Kasumi-1 (cell line): ENCODE results near the gene EML5.
"Not testable (repeated sequence)": the region's sequence is repeated elsewhere in the genome, so short reads cannot be mapped to it uniquely, and the experiment has no call there.

ENCODE experiments used
- DNase-seq, 2 experiments: peaks; one replicate each; lab custom pipeline; 2025; lab: John Stamatoyannopoulos, UW

Gene EML5

DNA sequence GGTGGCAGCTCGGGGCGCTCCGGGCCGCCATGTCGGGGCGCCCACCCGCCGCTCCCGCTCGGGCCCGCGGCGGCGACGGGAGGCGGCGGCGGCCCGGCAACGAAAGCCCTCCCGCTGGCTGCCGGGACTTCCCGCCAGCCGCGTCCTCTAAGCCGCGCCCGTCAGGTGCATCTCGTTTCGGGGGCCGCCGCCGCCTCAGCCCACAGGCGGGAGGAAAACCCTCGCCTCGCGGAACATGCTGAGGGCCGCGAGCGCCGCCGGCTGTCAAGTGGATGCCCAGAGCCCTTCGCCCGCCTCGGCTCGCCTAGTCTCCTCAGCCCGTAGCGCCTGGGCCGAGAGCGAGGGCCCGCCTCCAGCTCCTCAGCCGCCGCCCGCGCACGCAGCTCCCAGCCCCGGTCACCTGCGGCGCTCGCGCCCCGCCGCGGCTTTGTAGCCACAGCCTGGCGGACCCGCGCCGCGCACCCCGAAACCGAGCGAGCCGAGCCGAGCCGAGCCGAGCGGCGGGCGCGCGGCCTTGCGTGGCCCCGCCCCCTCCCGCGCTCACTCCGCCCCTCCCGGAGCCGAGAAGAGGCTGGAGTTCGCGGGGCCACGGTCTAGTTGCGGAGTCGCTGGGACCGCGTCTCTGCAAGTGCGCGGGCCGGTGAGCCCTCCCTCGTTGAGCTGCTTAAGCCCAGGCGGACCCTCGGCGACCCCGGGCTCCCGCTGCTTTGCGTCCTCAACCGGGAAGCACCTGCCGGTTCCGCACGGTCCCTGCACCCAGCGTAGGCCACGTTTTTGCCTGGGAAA, at the start of gene EML5:
Gene EML5 (minus strand): TSS at position 481 of the 786 bp plus-strand sequence. CDS start 450 bp downstream, at position 31.
- DNase-seq = peak; percentile 66 to 77

GRCh38 chr14:88842414-88842813, 49.7 kb upstream of the EML5 start:
- no peak for DNase-seq

DNA sequence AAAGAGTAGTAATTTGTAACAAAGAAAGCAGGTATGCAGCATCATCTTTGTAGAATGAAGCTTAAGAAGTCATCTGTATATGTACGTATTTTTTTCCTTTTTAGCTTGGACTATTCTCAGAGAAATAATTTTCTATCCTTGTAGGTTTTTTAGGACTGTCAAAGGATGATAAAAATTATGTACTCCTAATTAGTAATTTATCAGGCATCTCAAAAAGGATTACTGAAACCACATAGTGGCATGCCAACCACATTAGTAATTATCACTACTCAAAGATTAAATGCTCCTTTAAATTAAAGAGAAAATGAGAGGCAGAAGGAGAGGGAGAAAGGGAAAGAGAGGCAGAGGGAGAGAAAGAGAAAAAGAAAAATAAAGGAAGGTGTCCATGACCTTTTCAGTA, 49.0 kb upstream of the EML5 start:
- DNase-seq = no peak

GRCh38 chr14:88840926-88841325, 48.2 kb upstream of the EML5 start:
- DNase-seq = no peak

DNA sequence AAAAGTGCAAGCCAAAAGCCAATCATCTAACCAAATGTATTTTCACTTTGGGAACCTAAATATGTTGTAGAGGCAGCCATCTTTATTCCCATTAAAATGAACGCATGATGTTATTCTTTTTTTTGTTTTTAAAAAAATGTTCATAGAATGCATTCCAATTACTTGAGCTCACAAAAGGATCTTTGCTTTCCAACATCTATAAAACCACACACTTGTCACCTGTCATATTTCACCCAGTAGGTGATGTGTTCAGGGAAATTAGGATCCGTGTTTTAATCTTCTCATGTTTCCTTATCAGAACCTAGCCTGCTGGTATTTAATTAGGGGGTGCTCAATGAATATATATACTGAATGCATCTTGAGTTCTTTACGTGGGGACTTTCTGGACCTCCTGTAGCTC, 45.3 kb upstream of the EML5 start:
- DNase-seq = no peak

- DNase-seq = no peak
Measured at GRCh38 chr14:88837495-88837894, 44.7 kb upstream of the EML5 start.

DNA sequence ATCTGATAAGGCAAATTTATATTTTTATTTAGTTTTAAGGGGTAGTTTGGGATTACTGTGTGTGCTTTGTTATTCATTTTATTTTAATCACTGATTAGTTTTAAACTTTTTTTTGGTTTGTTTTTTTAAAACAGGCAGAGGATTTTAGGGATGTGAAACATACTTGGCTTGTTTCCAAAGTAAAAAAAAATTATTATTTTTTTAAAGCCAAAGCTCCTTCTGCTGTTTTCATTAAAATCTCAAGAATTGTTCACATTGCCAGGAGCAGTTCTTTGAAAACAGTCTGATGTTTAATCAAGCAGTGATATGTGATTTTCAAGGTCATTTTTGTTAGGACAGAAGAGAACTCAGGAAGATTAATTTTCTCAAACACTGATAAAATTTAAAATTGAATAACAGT, 42.9 kb upstream of the EML5 start:
- no peak for DNase-seq

DNA sequence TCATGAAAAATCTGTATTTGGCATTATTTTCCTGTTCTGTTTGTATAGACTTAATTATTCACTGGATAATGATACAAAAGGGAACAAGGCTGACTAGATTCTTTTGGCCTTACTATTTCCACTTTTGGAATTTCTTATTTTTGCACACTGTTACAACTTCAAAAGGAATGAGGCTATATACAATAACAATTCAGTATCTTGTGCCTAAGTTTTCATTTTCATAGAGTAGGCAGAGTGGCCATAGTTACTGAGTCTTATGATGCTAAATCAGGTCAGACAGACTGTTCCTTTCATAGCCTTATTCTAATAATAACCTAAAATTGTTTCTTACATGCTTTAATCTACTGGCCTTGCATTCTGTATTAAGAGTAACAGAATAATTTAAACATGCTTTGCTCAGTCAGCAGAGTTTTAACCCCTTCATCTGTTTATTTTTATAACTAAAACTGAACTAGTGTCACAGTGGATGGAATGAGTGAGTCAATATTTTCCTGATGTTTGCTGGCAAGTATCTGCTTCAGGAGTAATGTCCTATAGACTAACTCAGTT, 42.2 kb upstream of the EML5 start:
- no peak for DNase-seq

GRCh38 chr14:88831284-88831683, 38.5 kb upstream of the EML5 start:
- DNase-seq = no peak

DNA sequence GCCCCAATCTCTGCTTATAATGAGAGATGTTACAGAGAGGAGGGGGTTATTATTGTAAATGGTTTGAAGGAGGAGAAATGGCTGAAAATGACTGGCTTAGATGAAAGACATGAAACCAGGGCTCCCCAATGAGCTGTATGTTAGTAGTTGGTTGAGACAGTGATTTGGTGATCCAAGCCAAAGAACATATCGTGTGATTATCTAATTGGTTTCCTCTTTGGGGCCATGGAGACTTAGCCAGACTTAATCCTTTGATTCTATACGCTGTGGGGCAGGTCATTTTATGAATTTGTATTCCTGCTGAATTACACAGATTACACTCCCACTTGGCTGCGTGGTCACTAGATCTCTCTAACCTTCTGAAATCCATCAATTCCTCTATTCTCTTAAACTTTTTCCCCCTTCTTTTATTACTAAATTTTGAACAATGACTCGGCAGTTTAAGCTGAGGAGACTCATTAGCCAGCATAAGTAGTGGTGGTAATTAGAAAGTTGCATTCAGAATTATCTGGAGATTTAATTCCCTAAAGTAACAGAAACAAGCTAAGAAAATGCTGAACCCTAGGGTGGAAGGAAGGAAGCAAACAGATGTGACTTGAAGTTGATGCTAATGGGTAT, 37.0 kb upstream of the EML5 start:
- peak in 1 of 2 experiments; percentile 8 for DNase-seq

DNA sequence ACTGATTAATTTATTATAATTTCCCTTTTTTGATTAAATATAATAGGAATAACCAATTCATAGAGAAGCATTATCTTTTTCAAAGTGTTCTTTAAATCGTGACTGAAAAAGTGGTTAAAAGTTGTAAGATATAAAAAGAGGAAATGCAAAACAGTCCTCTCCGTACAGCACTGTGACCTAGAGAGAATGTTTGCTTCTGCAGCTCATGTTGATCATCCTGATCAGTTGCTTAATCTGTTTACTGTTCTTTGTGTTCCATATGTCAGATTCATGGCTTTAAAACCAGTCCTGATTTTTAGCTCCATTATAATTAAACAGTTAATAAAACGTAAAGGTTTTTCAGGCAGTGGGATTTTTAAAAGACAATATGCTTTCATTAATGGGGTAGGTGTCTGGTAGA, 36.4 kb upstream of the EML5 start:
- peak; percentile 29 to 56 for DNase-seq

DNA sequence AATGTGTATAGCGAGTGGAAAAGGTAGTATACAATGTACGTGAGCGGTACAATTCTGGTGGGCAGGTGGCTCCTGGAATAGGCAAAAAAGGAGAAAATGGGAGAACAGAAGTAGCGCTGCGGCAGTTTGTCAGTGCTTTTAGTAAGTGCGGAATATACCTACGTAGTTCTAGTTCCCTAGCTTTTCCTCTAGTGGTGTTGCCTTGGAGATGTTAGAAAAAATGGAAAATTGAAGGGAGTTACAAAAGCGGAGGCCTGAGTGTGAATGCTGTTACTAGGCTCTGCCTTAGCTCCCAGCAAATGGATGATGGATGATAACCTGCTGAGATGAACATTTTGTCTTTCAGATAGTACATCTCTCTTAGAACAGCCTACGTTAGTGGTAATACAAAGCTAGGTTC, 32.8 kb upstream of the EML5 start:
- DNase-seq = no peak

- peak in 1 of 2 experiments; percentile 18 for DNase-seq
Measured at GRCh38 chr14:88825078-88825458, 32.3 kb upstream of the EML5 start.

GRCh38 chr14:88824314-88825077, 31.7 kb upstream of the EML5 start, which contains the start of gene TTC8:
Gene TTC8 (plus strand): TSS chr14:88824651. CDS start chr14:88824708, 57 bp downstream.
- DNase-seq = peak; percentile 91

- DNase-seq = no peak
Measured at GRCh38 chr14:88823968-88824313, 31.2 kb upstream of the EML5 start.

DNA sequence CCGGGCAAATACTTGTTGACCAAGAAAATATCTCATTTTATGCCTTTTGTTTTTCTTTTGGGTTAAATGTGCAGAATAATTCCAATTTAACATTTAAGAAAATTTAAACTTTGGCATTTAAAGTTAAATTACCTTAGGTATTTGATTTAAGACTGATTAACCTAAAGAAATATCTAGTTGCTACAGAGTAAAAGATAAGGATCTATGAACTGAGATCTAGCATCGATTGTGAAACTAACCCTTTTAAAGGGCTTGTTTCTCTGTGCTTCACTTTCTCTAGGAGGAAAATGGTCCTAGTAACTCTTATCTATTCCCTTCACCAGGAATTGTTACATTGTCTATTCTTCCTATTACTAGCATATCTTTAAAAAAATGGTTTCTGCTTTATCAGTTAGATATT, 29.1 kb upstream of the EML5 start:
- no peak for DNase-seq

GRCh38 chr14:88821378-88821777, 28.6 kb upstream of the EML5 start:
- DNase-seq = no peak

DNA sequence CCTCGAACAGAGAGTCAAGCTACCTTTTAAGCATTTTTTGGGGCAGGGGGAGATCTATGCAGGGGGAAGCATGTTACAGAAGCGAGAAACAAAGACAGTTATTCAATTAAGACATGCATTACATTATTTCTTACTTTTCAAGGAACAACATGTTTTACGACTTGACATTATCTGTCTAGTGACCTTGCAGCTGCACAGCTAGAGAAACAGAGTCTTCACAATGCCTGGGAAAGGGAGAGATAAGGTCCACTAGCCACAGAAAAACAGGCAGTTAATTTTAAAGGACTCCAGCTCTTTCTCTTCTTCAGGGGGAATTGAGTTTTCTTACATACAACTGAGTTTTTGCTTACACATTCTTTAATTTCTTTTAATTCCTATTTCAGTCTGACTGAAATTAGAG, 26.9 kb upstream of the EML5 start:
- not testable (repeated sequence) for DNase-seq

GRCh38 chr14:88818018-88818417, 25.3 kb upstream of the EML5 start:
- DNase-seq = no peak

DNA sequence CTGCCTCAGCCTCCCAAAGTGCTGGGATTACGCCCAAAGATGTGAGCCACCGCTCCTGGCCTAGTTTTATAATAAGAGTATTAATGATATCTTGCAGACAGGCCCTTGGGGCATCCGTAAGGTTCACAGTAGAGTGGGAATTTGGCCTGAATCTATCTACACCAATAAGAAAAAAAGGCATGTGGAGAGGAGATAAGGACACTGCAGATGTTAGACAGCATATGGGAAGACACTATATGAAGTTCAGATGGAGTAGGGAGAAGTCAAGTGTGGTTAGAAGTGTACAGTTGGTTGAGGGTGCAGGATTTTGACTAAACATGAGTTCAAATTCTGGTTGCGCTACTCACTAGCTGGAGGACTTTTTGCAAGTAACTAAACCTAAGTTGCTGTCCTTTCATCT, 23.2 kb upstream of the EML5 start:
- no peak for DNase-seq

- DNase-seq = no peak
Measured at GRCh38 chr14:88808359-88808758, 15.6 kb upstream of the EML5 start.

GRCh38 chr14:88804477-88804876, 11.7 kb upstream of the EML5 start:
- DNase-seq = no peak

DNA sequence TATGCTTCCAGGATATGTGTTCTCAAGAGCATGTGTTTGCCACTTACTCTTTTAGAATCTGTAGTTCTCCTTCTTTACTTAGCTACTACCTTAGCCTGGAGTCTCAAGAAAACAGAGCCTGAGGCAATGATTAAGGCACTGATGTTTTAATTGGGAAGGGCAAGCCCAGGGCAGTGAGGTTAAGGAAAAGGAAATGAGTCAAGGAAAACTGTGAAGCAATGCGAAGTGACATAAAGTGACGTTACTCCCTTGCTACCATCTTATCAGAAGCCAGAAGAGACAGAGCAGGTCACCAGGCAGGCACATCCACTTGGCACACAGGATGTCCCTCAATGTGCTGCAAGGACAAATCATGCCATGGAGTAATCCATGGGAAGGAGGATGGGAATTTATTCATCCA, 11.3 kb upstream of the EML5 start:
- no peak for DNase-seq
